ENCODE results near the gene PITX2. TPM values are rescaled to one million over a fixed set of nuclear protein-coding genes. Genes with fewer than 3 reads are reported as not detected.

Gene PITX2
- total and polyA plus RNA-seq, 8 donors: 0.09 to 0.16 TPM; not detected in 6

DNA sequence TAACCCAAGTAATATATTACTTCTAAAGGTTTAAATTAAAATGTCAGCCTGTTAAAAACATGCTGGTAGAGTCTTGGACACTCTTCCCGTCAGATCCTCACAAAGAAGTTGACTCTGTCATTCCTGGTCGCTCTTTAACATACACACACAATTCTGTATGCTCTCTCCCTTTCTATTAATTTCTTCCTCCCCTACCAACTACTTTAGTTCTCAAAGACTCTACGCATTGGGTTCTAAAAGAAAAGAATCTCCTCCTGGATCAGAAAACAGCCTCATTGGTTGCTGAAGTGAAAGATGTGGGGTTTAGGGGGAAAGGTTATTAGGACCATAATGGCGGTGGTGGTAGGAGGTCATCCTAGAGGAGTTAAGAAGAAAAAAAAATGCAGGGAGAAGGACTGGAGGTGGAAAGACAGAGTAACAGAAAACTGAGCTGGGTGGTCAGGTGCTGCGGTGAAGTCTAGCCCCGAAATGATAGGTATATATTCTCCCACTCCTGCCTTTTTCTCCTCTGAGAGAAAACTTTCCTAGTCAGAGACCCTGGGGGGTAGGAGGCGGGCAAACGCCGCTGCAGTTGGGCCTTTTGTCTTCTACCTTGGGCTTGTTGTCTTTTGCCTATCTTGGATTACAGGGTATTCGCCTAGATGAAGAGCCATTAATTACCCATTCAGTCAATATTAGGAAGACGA lies 5.2 kb upstream of the PITX2 start:
- intact Hi-C loops (cut with DNase I): no loop called here
- DNase-seq (no peak), ATAC-seq (no peak), FAIRE-seq (no peak)
- H3K4me1 ChIP-seq: peaks cover 0 to 8% (median 6%) of the 10 kb centered on the region in 3 donors
- H3K36me3 ChIP-seq: no peaks in the 10 kb centered on the region
- H3K4me3 ChIP-seq: no peak overlapping the region
- 13 to 14% methylated on average over 11 of the region's 11 CpGs for WGBS, 2 donors
- peaks cover 8 to 72% (median 34%) of the 10 kb centered on the region in 4 donors for H3K27me3 ChIP-seq
- H3K9me3 ChIP-seq: no peaks in the 10 kb centered on the region
- H3K27ac ChIP-seq: no peak overlapping the region
- TF ChIP-seq, protein P1, sequence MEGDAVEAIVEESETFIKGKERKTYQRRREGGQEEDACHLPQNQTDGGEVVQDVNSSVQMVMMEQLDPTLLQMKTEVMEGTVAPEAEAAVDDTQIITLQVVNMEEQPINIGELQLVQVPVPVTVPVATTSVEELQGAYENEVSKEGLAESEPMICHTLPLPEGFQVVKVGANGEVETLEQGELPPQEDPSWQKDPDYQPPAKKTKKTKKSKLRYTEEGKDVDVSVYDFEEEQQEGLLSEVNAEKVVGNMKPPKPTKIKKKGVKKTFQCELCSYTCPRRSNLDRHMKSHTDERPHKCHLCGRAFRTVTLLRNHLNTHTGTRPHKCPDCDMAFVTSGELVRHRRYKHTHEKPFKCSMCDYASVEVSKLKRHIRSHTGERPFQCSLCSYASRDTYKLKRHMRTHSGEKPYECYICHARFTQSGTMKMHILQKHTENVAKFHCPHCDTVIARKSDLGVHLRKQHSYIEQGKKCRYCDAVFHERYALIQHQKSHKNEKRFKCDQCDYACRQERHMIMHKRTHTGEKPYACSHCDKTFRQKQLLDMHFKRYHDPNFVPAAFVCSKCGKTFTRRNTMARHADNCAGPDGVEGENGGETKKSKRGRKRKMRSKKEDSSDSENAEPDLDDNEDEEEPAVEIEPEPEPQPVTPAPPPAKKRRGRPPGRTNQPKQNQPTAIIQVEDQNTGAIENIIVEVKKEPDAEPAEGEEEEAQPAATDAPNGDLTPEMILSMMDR (IDR thresholded peaks at IDR 0.05): no peak

- TF ChIP-seq, protein P1 (IDR thresholded peaks at IDR 0.05): no peak
- Histone ChIP-seq H3K36me3 (no peaks in the 10 kb centered on the region), H3K27ac (no peak overlapping the region), H3K9me3 (no peaks in the 10 kb centered on the region), H3K27me3 (peaks cover 8 to 74% (median 32%) of the 10 kb centered on the region in 4 donors), H3K4me1 (peaks cover 0 to 11% (median 8%) of the 10 kb centered on the region in 3 donors), H3K4me3 (no peak overlapping the region)
- DNase-seq: no peak
- FAIRE-seq: no peak
- ATAC-seq: no peak
- 11% methylated on average over 13 of the region's 13 CpGs for whole genome bisulfite sequencing, 2 donors
- intact Hi-C loops (cut with DNase I): no loop called here
These were observed 3.8 kb upstream of the PITX2 start for GRCh38 chr4:110626532-110627153.

DNA sequence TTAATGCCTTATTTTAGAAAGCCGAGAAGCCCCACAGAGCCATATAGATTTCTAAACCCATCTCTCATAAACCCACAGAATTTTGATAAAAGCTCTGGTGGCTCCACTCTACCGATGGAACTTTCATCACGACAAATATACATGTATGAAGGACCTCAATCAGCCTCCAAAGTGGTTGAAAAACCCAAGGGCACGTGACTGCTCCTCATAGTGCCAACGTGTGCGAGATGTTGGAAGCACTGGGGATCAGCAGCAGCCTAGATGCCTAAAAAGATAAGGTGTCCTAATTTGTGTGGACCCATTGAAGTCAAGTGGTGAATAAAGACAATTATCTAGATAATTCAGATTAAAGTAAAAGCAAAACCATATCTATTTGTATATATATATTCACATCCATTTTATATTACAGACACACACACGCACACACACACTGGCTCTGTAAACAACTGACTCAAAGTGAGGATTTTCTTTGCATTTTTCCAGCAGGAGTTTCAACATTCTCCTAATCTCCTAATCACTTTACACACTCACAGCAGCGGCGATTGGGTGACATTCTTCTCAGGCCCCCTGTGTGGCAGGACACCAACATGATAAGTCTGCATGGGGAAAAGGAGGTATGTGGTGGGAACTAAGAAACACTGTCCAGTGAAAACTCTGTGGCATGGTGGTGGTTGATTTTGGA lies 2.8 kb upstream of the PITX2 start:
- Histone ChIP-seq H3K9me3 (no peaks in the 10 kb centered on the region), H3K4me1 (peaks cover 0 to 17% (median 7%) of the 10 kb centered on the region in 3 donors), H3K27ac (no peak overlapping the region), H3K4me3 (no peak overlapping the region), H3K27me3 (peaks cover 8 to 76% (median 31%) of the 10 kb centered on the region in 4 donors), H3K36me3 (no peaks in the 10 kb centered on the region)
- no peak for ATAC-seq
- WGBS, 2 donors: 5 to 6% methylated on average over 9 of the region's 9 CpGs
- DNase-seq: no peak
- no peak for FAIRE-seq
- TF ChIP-seq, protein P1 (IDR thresholded peaks at IDR 0.05): no peak
- intact Hi-C loops (cut with DNase I): no loop called here

DNA sequence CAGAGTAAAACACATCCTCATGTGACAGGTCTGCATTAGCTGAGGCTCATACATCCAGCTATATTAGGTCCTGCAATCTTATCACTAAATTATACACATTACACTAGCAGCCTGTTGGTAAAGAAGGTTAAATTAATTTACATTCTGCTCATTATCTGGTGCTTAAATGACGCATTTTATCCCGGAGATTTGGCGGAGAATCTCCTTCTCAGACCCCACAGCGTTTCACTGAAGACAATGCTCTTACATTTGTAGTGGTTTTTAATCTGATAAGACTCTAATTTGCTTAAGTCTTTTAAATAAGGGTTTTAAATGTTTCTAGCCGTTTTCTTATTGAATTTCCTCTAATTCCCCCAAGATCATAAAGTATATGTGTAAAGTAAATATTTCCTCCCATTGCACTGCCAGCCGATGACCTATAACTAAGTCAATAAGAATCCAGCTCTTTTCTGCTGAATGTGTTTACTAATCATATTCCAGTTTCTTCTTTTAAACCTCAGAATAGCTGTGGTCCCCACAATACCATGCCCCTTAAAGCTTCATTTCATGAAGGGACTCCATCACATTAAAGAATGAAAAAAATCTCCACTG lies 2.1 kb upstream of the PITX2 start:
- Histone ChIP-seq H3K36me3 (no peaks in the 10 kb centered on the region), H3K27ac (no peak overlapping the region), H3K4me3 (no peak overlapping the region), H3K4me1 (peaks cover 0 to 17% (median 7%) of the 10 kb centered on the region in 3 donors), H3K27me3 (peaks cover 8 to 75% (median 34%) of the 10 kb centered on the region in 4 donors), H3K9me3 (no peaks in the 10 kb centered on the region)
- TF ChIP-seq, protein P1 (IDR thresholded peaks at IDR 0.05): no peak
- ATAC-seq (no peak), FAIRE-seq (no peak), DNase-seq (no peak)
- 4 to 10% methylated on average over 6 of the region's 6 CpGs for whole genome bisulfite sequencing, 2 donors
- intact Hi-C loops (cut with DNase I): no loop called here

Measured in pancreas (tissue), 10 donors.